SK-N-SH (cell line): ENCODE measurements around the gene POLR3B. TPM values are rescaled to one million over a fixed set of nuclear protein-coding genes. Genes with fewer than 3 reads are reported as not detected.

ENCODE experiments used
- CTCF ChIA-PET: fragments of 300-600, 350-600 bp; formaldehyde crosslinking; extraction: SDS; loops from one replicate; lab custom pipeline; 2021; lab: Yijun Ruan, JAX
- POLR2A ChIA-PET: fragments of 350-600 bp; sonication (Branson Sonifier 250); formaldehyde crosslinking; extraction: SDS; loops from one replicate; lab custom pipeline; 2020; ENCODE audit warnings: antibody characterized with exemption, inconsistent platforms; lab: Yijun Ruan, JAX
- DNase-seq: peaks from one replicate; pipeline ENCODE4 v3.0.0; 2012
- H2AFZ ChIP-seq: fragments of 200-600 bp; sonication (generic); 2 replicates; pipeline ENCODE4 v1.8.1; 2016; ENCODE audit warnings: antibody characterized with exemption, mild to moderate bottlenecking, low read depth
- H3F3A ChIP-seq: fragments of 200-600 bp; sonication (generic); replicated peaks from 2 replicates; pipeline ENCODE3; 2016; ENCODE audit warnings: antibody characterized with exemption, mild to moderate bottlenecking; ENCODE audit not compliant: insufficient read depth
- H3K27ac ChIP-seq, 2 experiments: fragments of 200-500 bp in 1 of 2; fragments of 200-600 bp in 1 of 2; sonication (Bioruptor generic) in 1 of 2; sonication (generic), shearing (Covaris generic) in 1 of 2; 2 replicates each; pipeline versions ENCODE4 v1.5.1 to v1.6.1; 2014 to 2016; ENCODE audit warnings: low read depth in 2 of 2, inconsistent platforms in 1 of 2, low read length in 1 of 2, mild to moderate bottlenecking in 1 of 2, mixed read lengths in 1 of 2
- H3K27me3 ChIP-seq: fragments of 200-600 bp; sonication (generic), shearing (Covaris generic); 2 replicates; pipeline ENCODE4 v1.6.1; 2016; ENCODE audit warnings: mixed run types; ENCODE audit not compliant: insufficient read depth
- H3K36me3 ChIP-seq, 2 experiments: fragments of 200-500 bp in 1 of 2; fragments of 200-600 bp in 1 of 2; sonication (Bioruptor generic) in 1 of 2; sonication (generic) in 1 of 2; replicated peaks in 1 of 2; 2 replicates each; pipeline versions ENCODE3 to v1.5.1; 2014 to 2016; ENCODE audit warnings: low read length in 1 of 2, mild to moderate bottlenecking in 1 of 2; ENCODE audit not compliant: insufficient read depth in 2 of 2, control insufficient read depth in 1 of 2
- H3K4me1 ChIP-seq, 2 experiments: fragments of 200-500 bp in 1 of 2; fragments of 200-600 bp in 1 of 2; sonication (Bioruptor generic) in 1 of 2; sonication (generic), shearing (Covaris generic) in 1 of 2; 2 replicates each; pipeline versions ENCODE4 v1.5.1 to v1.6.1; 2014 to 2016; ENCODE audit warnings: low read depth in 1 of 2, low read length in 1 of 2, mixed run types in 1 of 2; ENCODE audit not compliant: insufficient read depth in 2 of 2, control insufficient read depth in 1 of 2
- H3K4me2 ChIP-seq: fragments of 200-600 bp; sonication (generic), shearing (Covaris generic); 2 replicates; pipeline ENCODE4 v1.6.1; 2017; ENCODE audit warnings: mixed run types
- H3K4me3 ChIP-seq, 2 experiments: fragments of 200-500 bp in 1 of 2; fragments of 200-600 bp in 1 of 2; sonication (Bioruptor generic) in 1 of 2; sonication (generic), shearing (Covaris generic) in 1 of 2; 2 replicates each; pipeline versions ENCODE4 v1.5.1 to v1.8.1; 2014 to 2016; ENCODE audit warnings: low read depth in 2 of 2, inconsistent platforms in 1 of 2, low read length in 1 of 2, mild to moderate bottlenecking in 1 of 2, mixed read lengths in 1 of 2, moderate library complexity in 1 of 2
- H3K79me2 ChIP-seq: fragments of 200-600 bp; sonication (generic); 2 replicates; pipeline ENCODE4 v1.8.1; 2017; ENCODE audit warnings: mild to moderate bottlenecking; ENCODE audit not compliant: insufficient read depth
- H3K9ac ChIP-seq: fragments of 200-600 bp; sonication (generic); 2 replicates; pipeline ENCODE4 v1.6.1; 2017; ENCODE audit warnings: mixed run types
- H3K9me2 ChIP-seq: fragments of 200-600 bp; sonication (generic); 2 replicates; pipeline ENCODE4 v1.6.1; 2017; ENCODE audit warnings: mixed run types
- H3K9me3 ChIP-seq: fragments of 200-600 bp; sonication (generic); 2 replicates; pipeline ENCODE4 v1.6.1; 2017; ENCODE audit warnings: mixed run types, mild to moderate bottlenecking, moderate library complexity
- H4K20me1 ChIP-seq: fragments of 200-600 bp; sonication (generic); 2 replicates; pipeline ENCODE4 v1.6.1; 2017; ENCODE audit warnings: mild to moderate bottlenecking, mixed run types; ENCODE audit not compliant: insufficient read depth
- CHD2 ChIP-seq: fragments of 150-350 bp; IDR thresholded peaks from 2 replicates; pipeline ENCODE4 v1.6.1; 2018; ENCODE audit warnings: low read length; ENCODE audit not compliant: partially characterized antibody
- EP300 ChIP-seq, 2 experiments: IDR thresholded peaks; 2 replicates each; pipeline versions ENCODE4 v1.4.0 to v1.6.1; 2012; ENCODE audit warnings: borderline replicate concordance in 1 of 2, low read depth in 1 of 2, low read length in 1 of 2
- EZH2phosphoT487 ChIP-seq: fragments of 200-600 bp; sonication (generic); IDR thresholded peaks from 2 replicates; pipeline ENCODE4 v1.6.1; 2017; ENCODE audit warnings: low read depth, mixed run types, mild to moderate bottlenecking, antibody characterized with exemption, moderate library complexity, borderline replicate concordance
- FOSL2 ChIP-seq: IDR thresholded peaks from 2 replicates; pipeline ENCODE4 v1.4.0; 2012; ENCODE audit warnings: low read depth, mild to moderate bottlenecking, moderate library complexity, borderline replicate concordance
- FOXJ3 ChIP-seq: sonication (generic); formaldehyde crosslinking; IDR thresholded peaks from 2 replicates; pipeline ENCODE4 v1.5.1; 2020; ENCODE audit warnings: mild to moderate bottlenecking, missing genetic modification reagents
- GABPA ChIP-seq: IDR thresholded peaks from 2 replicates; pipeline ENCODE4 v1.4.0; 2012; ENCODE audit warnings: low read depth, mild to moderate bottlenecking
- GATA2 ChIP-seq: sonication (generic); formaldehyde crosslinking; IDR thresholded peaks from 2 replicates; pipeline ENCODE4 v1.5.0; 2020; ENCODE audit warnings: mild to moderate bottlenecking, missing genetic modification reagents
- NFIC ChIP-seq: IDR thresholded peaks from 2 replicates; pipeline ENCODE4 v1.4.0; 2012; ENCODE audit warnings: borderline replicate concordance
- NRF1 ChIP-seq: IDR thresholded peaks from 2 replicates; pipeline ENCODE4 v1.6.1; 2012; ENCODE audit warnings: low read depth, mild to moderate bottlenecking, low read length
- POLR2AphosphoS5 ChIP-seq: IDR thresholded peaks from 2 replicates; pipeline ENCODE4 v1.6.1; 2012; ENCODE audit warnings: low read depth, low read length
- RAD21 ChIP-seq: IDR thresholded peaks from 2 replicates; pipeline ENCODE4 v1.6.1; 2012; ENCODE audit warnings: mild to moderate bottlenecking, low read length
- RXRA ChIP-seq: IDR thresholded peaks from 2 replicates; pipeline ENCODE4 v1.4.0; 2012; ENCODE audit warnings: low read depth, mild to moderate bottlenecking, borderline replicate concordance
- TEAD4 ChIP-seq: IDR thresholded peaks from 2 replicates; pipeline ENCODE4 v1.4.0; 2012; ENCODE audit warnings: mild to moderate bottlenecking, borderline replicate concordance; ENCODE audit not compliant: insufficient read depth
- polyA plus RNA-seq, 3 experiments: library from polyadenylated mRNA; depleted of rRNA; stranded (reverse); fragments of >200 nt; gene quantifications; 2 replicates each; pipeline ENCODE4 v1.2.3, GENCODE V29; 2012
- TF ChIP-seq, protein P1 (sequence below): IDR thresholded peaks from 2 replicates; pipeline ENCODE4; 2012
- TF ChIP-seq, protein P2 (sequence below): fragments of 150-350 bp; IDR thresholded peaks from 2 replicates; pipeline ENCODE4 v1.6.1; 2017; ENCODE audit warnings: antibody characterized with exemption, low read length, low read depth, borderline replicate concordance
- TF ChIP-seq, protein P3 (sequence below): IDR thresholded peaks from 2 replicates; pipeline ENCODE4 v1.4.0; 2012; ENCODE audit warnings: low read depth, borderline replicate concordance
- TF ChIP-seq, protein P4 (sequence below): IDR thresholded peaks from 2 replicates; pipeline ENCODE4 v1.4.0; 2012; ENCODE audit warnings: low read depth, borderline replicate concordance
- TF ChIP-seq, protein P5 (sequence below): IDR thresholded peaks from 2 replicates; pipeline ENCODE4 v1.6.1; 2012; ENCODE audit warnings: mild to moderate bottlenecking, low read depth, low read length, moderate library complexity

POLR3B gene
- polyA plus RNA-seq, 1 of the 3 experiments (the other 2 are of a cell fraction), result 3.3 TPM

DNA sequence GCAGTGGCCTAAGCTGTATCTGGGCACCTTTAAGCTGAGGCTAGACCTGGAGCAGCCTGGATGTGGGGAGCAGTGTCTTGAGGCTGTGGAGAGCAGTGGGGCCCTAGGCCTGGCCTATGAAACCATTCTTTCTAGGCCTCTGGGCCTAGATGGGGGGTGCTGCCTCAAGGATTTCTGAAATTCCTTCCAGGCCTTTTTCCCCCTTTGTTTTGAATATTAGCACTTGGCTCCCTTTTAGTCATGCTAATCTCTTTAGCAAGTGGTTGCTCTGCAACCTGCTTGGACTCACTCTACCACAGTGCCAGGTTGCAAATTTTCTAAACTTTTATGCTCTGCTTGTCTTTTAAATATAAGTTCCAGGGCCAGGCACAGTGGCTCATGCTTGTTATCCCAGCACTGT, 183.7 kb downstream of the POLR3B start:
- no peak for DNase-seq
- no peaks in the 10 kb centered on the region; the same call in 1 of the 2 replicates for H3K27me3 ChIP-seq
- no peaks in the 10 kb centered on the region for H3K36me3 ChIP-seq
- H3K4me3 ChIP-seq, result no peak overlapping the region
- TF ChIP-seq NRF1 (no peak), TEAD4 (no peak), NFIC (no peak), CHD2 (no peak), EP300 (IDR thresholded peaks at IDR 0.05; ENCODE audit: borderline replicate concordance in 1 of 2, low read depth in 1 of 2, low read length in 1 of 2) (no peak), GABPA (no peak), FOSL2 (no peak), RAD21 (no peak), POLR2AphosphoS5 (no peak), GATA2 (CRISPR knock-in tag) (no peak), FOXJ3 (no peak), RXRA (no peak), EZH2phosphoT487 (no peak)
- TF ChIP-seq, protein P1, sequence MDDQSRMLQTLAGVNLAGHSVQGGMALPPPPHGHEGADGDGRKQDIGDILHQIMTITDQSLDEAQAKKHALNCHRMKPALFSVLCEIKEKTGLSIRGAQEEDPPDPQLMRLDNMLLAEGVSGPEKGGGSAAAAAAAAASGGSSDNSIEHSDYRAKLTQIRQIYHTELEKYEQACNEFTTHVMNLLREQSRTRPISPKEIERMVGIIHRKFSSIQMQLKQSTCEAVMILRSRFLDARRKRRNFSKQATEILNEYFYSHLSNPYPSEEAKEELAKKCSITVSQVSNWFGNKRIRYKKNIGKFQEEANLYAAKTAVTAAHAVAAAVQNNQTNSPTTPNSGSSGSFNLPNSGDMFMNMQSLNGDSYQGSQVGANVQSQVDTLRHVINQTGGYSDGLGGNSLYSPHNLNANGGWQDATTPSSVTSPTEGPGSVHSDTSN, result no peak
- TF ChIP-seq, protein P2, sequence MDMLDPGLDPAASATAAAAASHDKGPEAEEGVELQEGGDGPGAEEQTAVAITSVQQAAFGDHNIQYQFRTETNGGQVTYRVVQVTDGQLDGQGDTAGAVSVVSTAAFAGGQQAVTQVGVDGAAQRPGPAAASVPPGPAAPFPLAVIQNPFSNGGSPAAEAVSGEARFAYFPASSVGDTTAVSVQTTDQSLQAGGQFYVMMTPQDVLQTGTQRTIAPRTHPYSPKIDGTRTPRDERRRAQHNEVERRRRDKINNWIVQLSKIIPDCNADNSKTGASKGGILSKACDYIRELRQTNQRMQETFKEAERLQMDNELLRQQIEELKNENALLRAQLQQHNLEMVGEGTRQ, result no peak
- TF ChIP-seq, protein P3, sequence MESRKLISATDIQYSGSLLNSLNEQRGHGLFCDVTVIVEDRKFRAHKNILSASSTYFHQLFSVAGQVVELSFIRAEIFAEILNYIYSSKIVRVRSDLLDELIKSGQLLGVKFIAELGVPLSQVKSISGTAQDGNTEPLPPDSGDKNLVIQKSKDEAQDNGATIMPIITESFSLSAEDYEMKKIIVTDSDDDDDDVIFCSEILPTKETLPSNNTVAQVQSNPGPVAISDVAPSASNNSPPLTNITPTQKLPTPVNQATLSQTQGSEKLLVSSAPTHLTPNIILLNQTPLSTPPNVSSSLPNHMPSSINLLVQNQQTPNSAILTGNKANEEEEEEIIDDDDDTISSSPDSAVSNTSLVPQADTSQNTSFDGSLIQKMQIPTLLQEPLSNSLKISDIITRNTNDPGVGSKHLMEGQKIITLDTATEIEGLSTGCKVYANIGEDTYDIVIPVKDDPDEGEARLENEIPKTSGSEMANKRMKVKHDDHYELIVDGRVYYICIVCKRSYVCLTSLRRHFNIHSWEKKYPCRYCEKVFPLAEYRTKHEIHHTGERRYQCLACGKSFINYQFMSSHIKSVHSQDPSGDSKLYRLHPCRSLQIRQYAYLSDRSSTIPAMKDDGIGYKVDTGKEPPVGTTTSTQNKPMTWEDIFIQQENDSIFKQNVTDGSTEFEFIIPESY, result no peak
- TF ChIP-seq, protein P4, sequence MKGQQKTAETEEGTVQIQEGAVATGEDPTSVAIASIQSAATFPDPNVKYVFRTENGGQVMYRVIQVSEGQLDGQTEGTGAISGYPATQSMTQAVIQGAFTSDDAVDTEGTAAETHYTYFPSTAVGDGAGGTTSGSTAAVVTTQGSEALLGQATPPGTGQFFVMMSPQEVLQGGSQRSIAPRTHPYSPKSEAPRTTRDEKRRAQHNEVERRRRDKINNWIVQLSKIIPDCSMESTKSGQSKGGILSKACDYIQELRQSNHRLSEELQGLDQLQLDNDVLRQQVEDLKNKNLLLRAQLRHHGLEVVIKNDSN, result no peak
- TF ChIP-seq, protein P5, sequence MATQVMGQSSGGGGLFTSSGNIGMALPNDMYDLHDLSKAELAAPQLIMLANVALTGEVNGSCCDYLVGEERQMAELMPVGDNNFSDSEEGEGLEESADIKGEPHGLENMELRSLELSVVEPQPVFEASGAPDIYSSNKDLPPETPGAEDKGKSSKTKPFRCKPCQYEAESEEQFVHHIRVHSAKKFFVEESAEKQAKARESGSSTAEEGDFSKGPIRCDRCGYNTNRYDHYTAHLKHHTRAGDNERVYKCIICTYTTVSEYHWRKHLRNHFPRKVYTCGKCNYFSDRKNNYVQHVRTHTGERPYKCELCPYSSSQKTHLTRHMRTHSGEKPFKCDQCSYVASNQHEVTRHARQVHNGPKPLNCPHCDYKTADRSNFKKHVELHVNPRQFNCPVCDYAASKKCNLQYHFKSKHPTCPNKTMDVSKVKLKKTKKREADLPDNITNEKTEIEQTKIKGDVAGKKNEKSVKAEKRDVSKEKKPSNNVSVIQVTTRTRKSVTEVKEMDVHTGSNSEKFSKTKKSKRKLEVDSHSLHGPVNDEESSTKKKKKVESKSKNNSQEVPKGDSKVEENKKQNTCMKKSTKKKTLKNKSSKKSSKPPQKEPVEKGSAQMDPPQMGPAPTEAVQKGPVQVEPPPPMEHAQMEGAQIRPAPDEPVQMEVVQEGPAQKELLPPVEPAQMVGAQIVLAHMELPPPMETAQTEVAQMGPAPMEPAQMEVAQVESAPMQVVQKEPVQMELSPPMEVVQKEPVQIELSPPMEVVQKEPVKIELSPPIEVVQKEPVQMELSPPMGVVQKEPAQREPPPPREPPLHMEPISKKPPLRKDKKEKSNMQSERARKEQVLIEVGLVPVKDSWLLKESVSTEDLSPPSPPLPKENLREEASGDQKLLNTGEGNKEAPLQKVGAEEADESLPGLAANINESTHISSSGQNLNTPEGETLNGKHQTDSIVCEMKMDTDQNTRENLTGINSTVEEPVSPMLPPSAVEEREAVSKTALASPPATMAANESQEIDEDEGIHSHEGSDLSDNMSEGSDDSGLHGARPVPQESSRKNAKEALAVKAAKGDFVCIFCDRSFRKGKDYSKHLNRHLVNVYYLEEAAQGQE, result no peak
- no peak overlapping the region for H2AFZ ChIP-seq
- POLR2A ChIA-PET, result no interaction called here
- H3K9me2 ChIP-seq, result no peaks in the 10 kb centered on the region
- H3K27ac ChIP-seq, result no peak overlapping the region
- H3K9ac ChIP-seq, result no peak overlapping the region
- H3F3A ChIP-seq, result no peaks in the 10 kb centered on the region
- H3K4me1 ChIP-seq, result no peaks in the 10 kb centered on the region
- CTCF ChIA-PET, result no interaction called here
- H3K9me3 ChIP-seq, result no peaks in the 10 kb centered on the region
- H4K20me1 ChIP-seq, result no peaks in the 10 kb centered on the region
- H3K79me2 ChIP-seq, result no peaks in the 10 kb centered on the region
- H3K4me2 ChIP-seq, result no peak overlapping the region
